ENCODE measurements around the gene CBX4. TPM values are rescaled to one million over a fixed set of nuclear protein-coding genes. Genes with fewer than 3 reads are reported as not detected.

Gene CBX4
- total and polyA plus RNA-seq, 2 of the 4 experiments (the other 2 are of a cell fraction), result 3.2 to 9.4 TPM

DNA sequence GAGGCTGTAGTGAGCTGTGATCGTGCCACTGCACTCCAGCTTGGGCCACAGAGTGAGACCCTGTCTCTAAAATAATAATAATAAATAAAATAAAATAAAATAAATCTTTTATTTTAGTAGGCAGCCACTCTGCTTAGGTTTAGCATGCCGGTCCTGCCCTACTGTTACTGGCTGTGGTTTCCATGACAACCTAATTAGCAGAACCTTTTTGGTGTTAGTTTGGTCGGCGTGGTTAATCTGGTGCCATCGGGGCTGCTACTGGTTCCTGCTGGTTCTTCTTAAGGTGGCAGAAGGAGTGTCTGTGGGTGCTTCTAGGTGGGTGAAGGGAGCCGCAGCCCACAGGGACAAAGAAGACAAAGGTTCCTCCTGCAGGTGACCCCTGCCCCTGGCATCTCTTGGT, 37.8 kb upstream of the CBX4 start:
- dilution Hi-C loops (cut with HindIII; ENCODE audit: low sequenced_read_pairs, unreplicated experiment) (no loop called here), in situ Hi-C loops (cut with MboI; ENCODE audit: low sequenced_read_pairs) (no loop called here), intact Hi-C loops (cut with micrococcal nuclease) (no loop called here)
- H3K27ac ChIP-seq (ENCODE audit: insufficient read depth, low read length), result no peak overlapping the region
- TF ChIP-seq SMC3 (IDR thresholded peaks at IDR 0.05; ENCODE audit: low read depth, low read length), result no peak
- TF ChIP-seq MXI1 (IDR thresholded peaks at IDR 0.05; ENCODE audit: borderline replicate concordance, low read depth, low read length), result no peak
- TF ChIP-seq NFE2L2 (IDR thresholded peaks at IDR 0.05; ENCODE audit: low read depth, low read length), result no peak
- TF ChIP-seq, protein P1, sequence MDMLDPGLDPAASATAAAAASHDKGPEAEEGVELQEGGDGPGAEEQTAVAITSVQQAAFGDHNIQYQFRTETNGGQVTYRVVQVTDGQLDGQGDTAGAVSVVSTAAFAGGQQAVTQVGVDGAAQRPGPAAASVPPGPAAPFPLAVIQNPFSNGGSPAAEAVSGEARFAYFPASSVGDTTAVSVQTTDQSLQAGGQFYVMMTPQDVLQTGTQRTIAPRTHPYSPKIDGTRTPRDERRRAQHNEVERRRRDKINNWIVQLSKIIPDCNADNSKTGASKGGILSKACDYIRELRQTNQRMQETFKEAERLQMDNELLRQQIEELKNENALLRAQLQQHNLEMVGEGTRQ (IDR thresholded peaks at IDR 0.05; ENCODE audit: low read depth, low read length), result no peak
- H3K27me3 ChIP-seq (ENCODE audit: control insufficient read depth, insufficient read depth, low read length), result peaks cover 27% of the 10 kb centered on the region
- H3K4me1 ChIP-seq (ENCODE audit: control insufficient read depth, insufficient read depth, low read length), result no peaks in the 10 kb centered on the region
- H3K9ac ChIP-seq (ENCODE audit: low read depth, low read length), result no peak overlapping the region
- H3K14ac ChIP-seq (replicated peaks; ENCODE audit: low read depth, low read length), result no peak overlapping the region
- H3K23ac ChIP-seq (ENCODE audit: low read depth, low read length), result no peak overlapping the region
- H2BK5ac ChIP-seq (ENCODE audit: low read depth, low read length, poor library complexity, severe bottlenecking), result no peak overlapping the region
- WGBS, 2 experiments (ENCODE audit: extremely low coverage in 2 of 2, insufficient read length in 1 of 2), result 92% methylated on average over 2 of the region's 6 CpGs; no CpG with 5 or more reads in 1 of the 2 experiments
- H2AFZ ChIP-seq (replicated peaks; ENCODE audit: low read length, poor library complexity), result no peak overlapping the region
- no peak for ATAC-seq (ENCODE audit: low read depth)
- no TSS peak for BruUV-seq (replicated peaks)
- H3K18ac ChIP-seq (ENCODE audit: low read depth, low read length), result no peak overlapping the region
- DNase-seq, result no peak
- no peak overlapping the region for H2BK15ac ChIP-seq (ENCODE audit: low read depth, low read length)
- H3K4me3 ChIP-seq (ENCODE audit: insufficient read depth, low read depth, low read length), result no peak overlapping the region
- H3K9me1 ChIP-seq (ENCODE audit: insufficient read depth, low read length), result no peaks in the 10 kb centered on the region
- H3K56ac ChIP-seq (ENCODE audit: extremely low read depth, insufficient read depth, low read length), result no peak overlapping the region
- no peaks in the 10 kb centered on the region for H3K36me3 ChIP-seq (ENCODE audit: control insufficient read depth, insufficient read depth, low read length)
- no peaks in the 10 kb centered on the region for H3K9me3 ChIP-seq (ENCODE audit: control insufficient read depth, insufficient read depth, low read length)
- no peak overlapping the region for H3K4ac ChIP-seq (ENCODE audit: low read depth, low read length)
- H2AK9ac ChIP-seq (replicated peaks; ENCODE audit: low read depth, low read length, poor library complexity), result no peak overlapping the region
- H4K8ac ChIP-seq (ENCODE audit: low read depth in 2 of 2, low read length in 2 of 2), result no peak overlapping the region
- no peaks in the 10 kb centered on the region for H4K20me1 ChIP-seq (ENCODE audit: insufficient read depth, low read length)
- H4K5ac ChIP-seq (ENCODE audit: low read depth, low read length), result no peak overlapping the region
- ChIA-PET POLR2A (ENCODE audit: unreplicated experiment) (no interaction called here), CTCF (no interaction called here)
- no peak overlapping the region for H3K4me2 ChIP-seq (ENCODE audit: low read depth, low read length)
- H2BK120ac ChIP-seq (ENCODE audit: low read depth, low read length), result no peak overlapping the region
- H2AK5ac ChIP-seq (ENCODE audit: low read depth, low read length), result no peak overlapping the region
- H2BK20ac ChIP-seq (ENCODE audit: low read depth, low read length), result no peak overlapping the region
- H4K91ac ChIP-seq (ENCODE audit: insufficient read depth, low read depth, low read length), result no peak overlapping the region
- no peaks in the 10 kb centered on the region for H3K79me1 ChIP-seq (ENCODE audit: low read depth in 1 of 2, low read length in 2 of 2)

All from IMR-90 (cell line).